PC-9 (cell line): ENCODE data around the gene GRID2. TPM values are rescaled to one million over a fixed set of nuclear protein-coding genes. Genes with fewer than 3 reads are reported as not detected.

Source experiments
- BruUV-seq: library from RNA; stranded (reverse); fragments of 400-500 nt; replicated peaks from 2 replicates; lab custom pipeline; 2021; lab: Mats Ljungman, UMichigan
- CTCF ChIA-PET: fragments of 300-600 bp; sonication (Branson Sonifier 250); formaldehyde crosslinking; loops from one replicate; lab custom pipeline; 2022; ENCODE audit warnings: antibody characterized with exemption; lab: Charles Lee
- POLR2A ChIA-PET: fragments of 300-600 bp; sonication (Branson Sonifier 250); formaldehyde crosslinking; loops from one replicate; lab custom pipeline; 2022; ENCODE audit warnings: antibody characterized with exemption; ENCODE audit not compliant: unreplicated experiment; lab: Charles Lee
- DNase-seq, 2 experiments: peaks; one replicate each; pipeline versions ENCODE4 v3.0.0 to v3.0.0-alpha.2; 2015 to 2022; ENCODE audit warnings: mixed read lengths in 1 of 2
- H2AFZ ChIP-seq: fragments of 200-600 bp; sonication (generic); 2 replicates; pipeline ENCODE4 v1.8.1; 2017; ENCODE audit warnings: antibody characterized with exemption
- H3F3A ChIP-seq: fragments of 200-600 bp; sonication (generic); 2 replicates; pipeline ENCODE4 v1.8.1; 2017; ENCODE audit warnings: antibody characterized with exemption, mild to moderate bottlenecking, low read depth; ENCODE audit not compliant: insufficient read depth
- H3K27ac ChIP-seq: fragments of 200-600 bp; sonication (generic); 2 replicates; pipeline ENCODE4 v1.6.1; 2016; ENCODE audit warnings: mixed run types
- H3K27me3 ChIP-seq: fragments of 200-600 bp; sonication (generic); 2 replicates; pipeline ENCODE4 v1.6.1; 2016; ENCODE audit warnings: low read depth, mixed run types; ENCODE audit not compliant: insufficient read depth
- H3K36me3 ChIP-seq: fragments of 200-600 bp; sonication (generic); 2 replicates; pipeline ENCODE4 v1.6.1; 2016; ENCODE audit warnings: low read depth, mixed run types
- H3K4me1 ChIP-seq: fragments of 200-600 bp; sonication (generic); replicated peaks from 2 replicates; pipeline ENCODE4 v1.6.1; 2016; ENCODE audit warnings: mixed run types; ENCODE audit not compliant: insufficient read depth
- H3K4me2 ChIP-seq: fragments of 200-600 bp; sonication (generic); 2 replicates; pipeline ENCODE4 v1.6.1; 2017; ENCODE audit warnings: mixed run types
- H3K4me3 ChIP-seq: fragments of 200-600 bp; sonication (generic); 2 replicates; pipeline ENCODE4 v1.6.1; 2016; ENCODE audit warnings: mixed run types
- H3K79me2 ChIP-seq: fragments of 200-600 bp; sonication (generic); 2 replicates; pipeline ENCODE4 v1.6.1; 2017; ENCODE audit warnings: low read depth, mixed run types
- H3K9me2 ChIP-seq: fragments of 200-600 bp; sonication (generic); 2 replicates; pipeline ENCODE4 v1.8.1; 2017; ENCODE audit warnings: mild to moderate bottlenecking; ENCODE audit not compliant: insufficient read depth
- H3K9me3 ChIP-seq: fragments of 200-600 bp; sonication (generic); 2 replicates; pipeline ENCODE4 v1.8.1; 2016; ENCODE audit warnings: low read depth; ENCODE audit not compliant: insufficient read depth
- H4K20me1 ChIP-seq: fragments of 200-600 bp; sonication (generic); 2 replicates; pipeline ENCODE4 v1.8.1; 2017; ENCODE audit not compliant: insufficient read depth
- CTCF ChIP-seq: fragments of 200-600 bp; sonication (generic); conservative IDR thresholded peaks from 2 replicates; pipeline ENCODE4 v1.6.1; 2017; ENCODE audit warnings: mixed run types, antibody characterized with exemption, mild to moderate bottlenecking, moderate library complexity
- EZH2 ChIP-seq: fragments of 200-600 bp; sonication (generic); IDR thresholded peaks from 2 replicates; pipeline ENCODE4 v1.8.0; 2017; ENCODE audit warnings: antibody characterized with exemption, low read depth
- intact Hi-C: fragments of 100-400 bp; cut with micrococcal nuclease; formaldehyde crosslinking; loops from one replicate; pipeline ENCODE4 v1.10.0; 2022; ENCODE audit not compliant: unreplicated experiment
- total RNA-seq: library from RNA; stranded (reverse); gene quantifications from 2 replicates; pipeline ENCODE4 v1.2.3, GENCODE V29; 2021

GRID2 gene
- total RNA-seq, 1 experiment from 2014 or later: not detected

DNA sequence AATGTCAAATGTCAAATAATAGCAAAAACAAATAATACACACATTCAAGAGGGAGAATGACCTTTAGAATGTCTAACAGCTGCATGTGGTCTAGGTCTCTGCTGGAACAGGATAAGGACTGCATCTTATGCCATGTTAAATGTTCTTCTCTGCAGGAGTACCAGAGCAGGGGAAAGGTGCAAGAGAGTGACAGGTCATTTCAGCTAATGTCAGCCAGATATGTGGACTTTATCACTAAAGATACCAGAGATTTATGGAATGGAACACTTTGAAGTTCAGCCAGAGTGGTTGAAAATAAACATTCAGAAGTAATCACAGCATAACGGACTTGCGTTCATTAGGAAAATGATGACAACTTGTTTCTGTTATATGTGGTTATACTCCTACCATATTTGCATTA, 24.3 kb downstream of the GRID2 start:
- no peaks in the 10 kb centered on the region for H3K79me2 ChIP-seq
- H4K20me1 ChIP-seq: no peaks in the 10 kb centered on the region
- BruUV-seq: no TSS peak
- no peaks in the 10 kb centered on the region for H3K36me3 ChIP-seq
- no peaks in the 10 kb centered on the region for H3K27me3 ChIP-seq
- no peak overlapping the region for H3K27ac ChIP-seq
- H3K4me2 ChIP-seq: no peak overlapping the region
- no peak for DNase-seq
- H3K9me3 ChIP-seq: no peaks in the 10 kb centered on the region
- ChIA-PET CTCF (no interaction called here), POLR2A (no interaction called here)
- H3K9me2 ChIP-seq: no peaks in the 10 kb centered on the region
- H3K4me1 ChIP-seq: no peaks in the 10 kb centered on the region
- intact Hi-C loops: no loop called here
- H2AFZ ChIP-seq: no peak overlapping the region
- H3F3A ChIP-seq: no peaks in the 10 kb centered on the region
- TF ChIP-seq EZH2 (no peak), CTCF (no peak)
- H3K4me3 ChIP-seq: no peak overlapping the region

- Histone ChIP-seq H3K4me1 (no peaks in the 10 kb centered on the region), H3K79me2 (no peaks in the 10 kb centered on the region), H3K4me2 (no peak overlapping the region), H3K27me3 (no peaks in the 10 kb centered on the region), H3K9me2 (no peaks in the 10 kb centered on the region), H3F3A (no peaks in the 10 kb centered on the region), H4K20me1 (no peaks in the 10 kb centered on the region), H3K9me3 (no peaks in the 10 kb centered on the region), H3K36me3 (no peaks in the 10 kb centered on the region), H3K27ac (no peak overlapping the region), H3K4me3 (no peak overlapping the region), H2AFZ (no peak overlapping the region)
- DNase-seq: no peak
- ChIA-PET CTCF (no interaction called here), POLR2A (no interaction called here)
- intact Hi-C loops: no loop called here
- BruUV-seq: no TSS peak
- TF ChIP-seq CTCF: no peak
- TF ChIP-seq EZH2: no peak
Measured at GRCh38 chr4:92333016-92333415, 29.2 kb downstream of the GRID2 start.

DNA sequence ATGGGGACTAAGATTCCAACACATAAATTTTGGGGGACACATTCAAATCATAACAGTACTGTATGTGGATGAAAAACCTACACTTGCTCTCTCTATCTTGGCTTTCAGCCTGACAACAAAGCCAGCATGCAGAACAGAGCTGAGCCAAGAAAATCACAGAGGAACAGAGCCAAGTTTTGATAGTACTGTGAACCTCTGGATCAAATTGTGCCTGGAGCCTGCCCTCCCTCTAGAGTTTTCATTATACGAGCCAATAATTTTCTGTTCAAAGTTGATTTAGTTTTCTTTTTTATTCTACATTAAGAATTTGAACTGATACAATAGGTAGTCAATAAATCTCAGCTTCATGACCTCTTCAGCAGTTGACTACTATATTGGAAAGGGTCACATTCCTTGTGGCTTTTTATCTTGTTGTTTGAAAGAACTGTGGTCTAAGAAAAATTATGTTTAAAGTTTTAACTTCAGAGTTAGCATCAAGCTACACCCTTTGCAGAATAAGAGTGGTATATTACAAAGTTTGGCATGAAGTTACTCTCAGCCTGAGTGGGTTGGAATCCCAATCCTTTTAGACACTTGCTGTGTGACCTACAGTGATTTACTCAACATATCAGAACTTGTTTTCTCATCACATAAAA, 31.1 kb downstream of the GRID2 start:
- Histone ChIP-seq H3K4me1 (no peaks in the 10 kb centered on the region), H3F3A (no peaks in the 10 kb centered on the region), H3K9me2 (no peaks in the 10 kb centered on the region), H3K79me2 (no peaks in the 10 kb centered on the region), H3K36me3 (no peaks in the 10 kb centered on the region), H4K20me1 (no peaks in the 10 kb centered on the region), H3K27me3 (no peaks in the 10 kb centered on the region), H3K4me3 (no peak overlapping the region), H3K27ac (no peak overlapping the region), H3K4me2 (no peak overlapping the region), H3K9me3 (no peaks in the 10 kb centered on the region), H2AFZ (no peak overlapping the region)
- ChIA-PET POLR2A (no interaction called here), CTCF (no interaction called here)
- intact Hi-C loops: no loop called here
- no peak for DNase-seq
- no TSS peak for BruUV-seq
- no peak for TF ChIP-seq EZH2

DNA sequence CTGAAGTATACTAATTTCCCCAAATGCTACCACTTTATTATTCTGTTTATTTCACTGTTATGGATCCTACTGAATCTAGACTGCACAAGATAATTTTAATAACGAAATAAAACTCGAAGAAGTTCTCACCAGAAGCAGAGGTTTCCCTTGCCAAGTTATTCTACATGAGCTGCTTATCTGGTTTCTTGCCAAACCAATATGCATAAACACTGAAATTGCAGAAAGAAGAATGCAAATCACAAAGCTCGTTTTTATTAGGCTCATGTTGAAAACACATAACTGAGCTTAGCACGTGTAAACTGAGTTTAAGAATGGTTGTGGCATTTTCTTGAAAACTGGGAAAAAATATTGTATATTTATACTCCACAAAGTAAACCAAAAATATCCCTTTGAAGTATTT, 35.9 kb downstream of the GRID2 start:
- no peak for DNase-seq
- intact Hi-C loops: no loop called here

More for the DNA sequence above, 35.9 kb downstream of the GRID2 start:
- no peaks in the 10 kb centered on the region for H3K36me3 ChIP-seq
- H3F3A ChIP-seq: no peaks in the 10 kb centered on the region
- ChIA-PET CTCF (no interaction called here), POLR2A (no interaction called here)
- H3K9me3 ChIP-seq: no peaks in the 10 kb centered on the region
- no peaks in the 10 kb centered on the region for H3K27me3 ChIP-seq
- no peaks in the 10 kb centered on the region for H3K4me1 ChIP-seq
- H2AFZ ChIP-seq: no peak overlapping the region
- H3K79me2 ChIP-seq: no peaks in the 10 kb centered on the region
- H3K27ac ChIP-seq: no peak overlapping the region
- no peaks in the 10 kb centered on the region for H3K9me2 ChIP-seq
- TF ChIP-seq CTCF (no peak), EZH2 (no peak)
- H4K20me1 ChIP-seq: no peaks in the 10 kb centered on the region
- BruUV-seq: no TSS peak
- no peak overlapping the region for H3K4me2 ChIP-seq
- H3K4me3 ChIP-seq: no peak overlapping the region
